ENCODE measurements around the gene DSE.

DSE gene

DNA sequence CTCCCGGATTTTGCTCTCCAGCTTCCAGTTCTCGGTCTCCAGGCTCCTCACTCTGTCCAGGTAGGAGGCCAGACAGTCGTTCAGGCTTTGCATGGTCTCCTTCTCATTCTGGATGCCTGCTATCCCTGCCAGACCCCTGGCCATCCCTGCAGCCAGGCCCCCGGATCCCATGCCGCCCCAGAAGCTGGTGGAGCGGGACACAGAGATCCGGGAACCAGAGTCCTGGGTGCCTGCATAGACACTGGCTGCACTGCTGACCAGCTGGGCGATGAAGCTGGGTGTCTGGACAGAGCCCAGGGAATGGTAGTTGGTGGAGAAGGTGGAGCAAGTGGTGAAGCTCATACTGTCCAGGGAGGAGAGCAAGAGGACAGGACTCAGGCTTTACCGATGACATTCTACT, 87.5 kb downstream of the DSE start:
- H3K27ac ChIP-seq (ENCODE audit: low read length) = no peak overlapping the region
- DNase-seq (no peak), ATAC-seq (ENCODE audit: insufficient read depth, low read depth) (no peak)
- H2AFZ ChIP-seq (ENCODE audit: low read depth, low read length) = no peak overlapping the region
- peaks cover 35% of the 10 kb centered on the region for H3K4me1 ChIP-seq (ENCODE audit: insufficient read depth, low read length)
- no peak for TF ChIP-seq EZH2 (IDR thresholded peaks at IDR 0.05; ENCODE audit: borderline replicate concordance, low read depth, low read length, severe bottlenecking)
- no peak for TF ChIP-seq CTCF (IDR thresholded peaks at IDR 0.05; ENCODE audit: borderline replicate concordance, extremely low read depth, low read length, poor library complexity, severe bottlenecking)
- H3K9ac ChIP-seq (ENCODE audit: low read depth, low read length) = no peak overlapping the region
- no peaks in the 10 kb centered on the region for H3K79me2 ChIP-seq (ENCODE audit: insufficient read depth, low read length)
- H3K4me2 ChIP-seq (ENCODE audit: insufficient read depth, low read length) = no peak overlapping the region
- H3K36me3 ChIP-seq (ENCODE audit: insufficient read depth, low read length) = no peaks in the 10 kb centered on the region
- H4K20me1 ChIP-seq (ENCODE audit: insufficient read depth, low read length) = no peaks in the 10 kb centered on the region
- no peaks in the 10 kb centered on the region for H3K27me3 ChIP-seq (ENCODE audit: insufficient read depth, low read length, poor library complexity)
- no peak overlapping the region for H3K4me3 ChIP-seq (ENCODE audit: low read depth in 1 of 2, low read length in 2 of 2)
- no peaks in the 10 kb centered on the region for H3K9me3 ChIP-seq (ENCODE audit: insufficient read depth, low read length, severe bottlenecking)

- DNase-seq (no peak), ATAC-seq (ENCODE audit: insufficient read depth, low read depth) (no peak)
- no peaks in the 10 kb centered on the region for H4K20me1 ChIP-seq (ENCODE audit: insufficient read depth, low read length)
- TF ChIP-seq EZH2 (IDR thresholded peaks at IDR 0.05; ENCODE audit: borderline replicate concordance, low read depth, low read length, severe bottlenecking) = no peak
- TF ChIP-seq CTCF (IDR thresholded peaks at IDR 0.05; ENCODE audit: borderline replicate concordance, extremely low read depth, low read length, poor library complexity, severe bottlenecking) = no peak
- no peaks in the 10 kb centered on the region for H3K9me3 ChIP-seq (ENCODE audit: insufficient read depth, low read length, severe bottlenecking)
- no peaks in the 10 kb centered on the region for H3K79me2 ChIP-seq (ENCODE audit: insufficient read depth, low read length)
- no peaks in the 10 kb centered on the region for H3K36me3 ChIP-seq (ENCODE audit: insufficient read depth, low read length)
- H2AFZ ChIP-seq (ENCODE audit: low read depth, low read length) = no peak overlapping the region
- H3K27ac ChIP-seq (ENCODE audit: low read length) = no peak overlapping the region
- no peak overlapping the region for H3K4me2 ChIP-seq (ENCODE audit: insufficient read depth, low read length)
- no peak overlapping the region for H3K4me3 ChIP-seq (ENCODE audit: low read depth in 1 of 2, low read length in 2 of 2)
- no peak overlapping the region for H3K9ac ChIP-seq (ENCODE audit: low read depth, low read length)
- peaks cover 38% of the 10 kb centered on the region for H3K4me1 ChIP-seq (ENCODE audit: insufficient read depth, low read length)
- no peaks in the 10 kb centered on the region for H3K27me3 ChIP-seq (ENCODE audit: insufficient read depth, low read length, poor library complexity)
These were observed 89.2 kb downstream of the DSE start for GRCh38 chr6:116459927-116460326.

- Histone ChIP-seq H2AFZ (ENCODE audit: low read depth, low read length) (peak within 1 kb of the TSS; percentile 71), H3K27me3 (ENCODE audit: insufficient read depth, low read length, poor library complexity) (no peaks in the 10 kb centered on the region), H3K27ac (ENCODE audit: low read length) (peak within 1 kb of the TSS; percentile 67), H4K20me1 (ENCODE audit: insufficient read depth, low read length) (no peaks in the 10 kb centered on the region), H3K79me2 (ENCODE audit: insufficient read depth, low read length) (no peaks in the 10 kb centered on the region), H3K4me2 (ENCODE audit: insufficient read depth, low read length) (peak within 1 kb of the TSS; percentile 69), H3K9ac (ENCODE audit: low read depth, low read length) (peak within 1 kb of the TSS; percentile 63), H3K36me3 (ENCODE audit: insufficient read depth, low read length) (no peaks in the 10 kb centered on the region), H3K4me3 (ENCODE audit: low read depth in 1 of 2, low read length in 2 of 2) (peak within 1 kb of the TSS; percentile 6 to 61; a peak in 3 of 4 replicates), H3K4me1 (ENCODE audit: insufficient read depth, low read length) (peaks cover 35% of the 10 kb centered on the region), H3K9me3 (ENCODE audit: insufficient read depth, low read length, severe bottlenecking) (no peaks in the 10 kb centered on the region)
- DNase-seq (no peak), ATAC-seq (ENCODE audit: insufficient read depth, low read depth) (no peak; the same call in 2 of the 3 replicates)
- TF ChIP-seq EZH2 (IDR thresholded peaks at IDR 0.05; ENCODE audit: borderline replicate concordance, low read depth, low read length, severe bottlenecking) (no peak), CTCF (IDR thresholded peaks at IDR 0.05; ENCODE audit: borderline replicate concordance, extremely low read depth, low read length, poor library complexity, severe bottlenecking) (no peak)
These were observed 90.7 kb downstream of the DSE start, which contains the start of gene CALHM6 for GRCh38 chr6:116461331-116461931. TSS of gene CALHM6 (plus strand) at chr6:116461375. CDS start at chr6:116461930, 555 bp downstream.
